OCI-LY1 (cell line): ENCODE results near the gene GMDS.

Experiments used
- CTCF ChIP-seq: fragments of 200-600 bp; sonication (generic), shearing (Covaris generic); IDR thresholded peaks from 2 replicates; pipeline ENCODE4 v1.5.1; 2017; ENCODE audit warnings: mild to moderate bottlenecking, antibody characterized with exemption, low read length, moderate library complexity, mixed read lengths
- EZH2 ChIP-seq: fragments of 200-600 bp; sonication (generic), shearing (Covaris generic); IDR thresholded peaks from 2 replicates; pipeline ENCODE4 v1.8.0; 2017; ENCODE audit warnings: borderline replicate concordance, mixed run types, mild to moderate bottlenecking, antibody characterized with exemption, low read length, moderate library complexity, mixed read lengths

- TF ChIP-seq CTCF (no peak), EZH2 (no peak)
These were observed 57.6 kb downstream of the GMDS start for GRCh38 chr6:2187826-2188225.
